ENCODE data around the gene QRSL1.

The QRSL1 gene

GRCh38 chr6:106662458-106662857 lies 33.1 kb downstream of the QRSL1 start:
- no peak for TF ChIP-seq CTCF (conservative IDR thresholded peaks at IDR 0.05)
- H3K27ac ChIP-seq: no peak overlapping the region

GRCh38 chr6:106666282-106667021 lies 37.1 kb downstream of the QRSL1 start:
- TF ChIP-seq CTCF (conservative IDR thresholded peaks at IDR 0.05): no peak
- no peak overlapping the region for H3K27ac ChIP-seq

- TF ChIP-seq CTCF (conservative IDR thresholded peaks at IDR 0.05): no peak
- H3K27ac ChIP-seq: no peak overlapping the region
Measured at GRCh38 chr6:106667022-106667402, 37.6 kb downstream of the QRSL1 start.

GRCh38 chr6:106670236-106670635 lies 40.9 kb downstream of the QRSL1 start:
- no peak overlapping the region for H3K27ac ChIP-seq
- no peak for TF ChIP-seq CTCF (conservative IDR thresholded peaks at IDR 0.05)

GRCh38 chr6:106671651-106672050 lies 42.3 kb downstream of the QRSL1 start:
- H3K27ac ChIP-seq: no peak overlapping the region
- no peak for TF ChIP-seq CTCF (conservative IDR thresholded peaks at IDR 0.05)

GRCh38 chr6:106674541-106675229 lies 45.3 kb downstream of the QRSL1 start:
- H3K27ac ChIP-seq: no peak overlapping the region
- no peak for TF ChIP-seq CTCF (conservative IDR thresholded peaks at IDR 0.05)

- no peak overlapping the region for H3K27ac ChIP-seq
Measured at GRCh38 chr6:106677282-106677681, 47.9 kb downstream of the QRSL1 start.

More at GRCh38 chr6:106677282-106677681, 47.9 kb downstream of the QRSL1 start:
- TF ChIP-seq CTCF (conservative IDR thresholded peaks at IDR 0.05): no peak
